ENCODE results near the gene TRIM40. TPM values are rescaled to one million over a fixed set of nuclear protein-coding genes. Genes with fewer than 3 reads are reported as not detected.

TRIM40 gene
- total RNA-seq, 4 donors from 2014 or later, result not detected

DNA sequence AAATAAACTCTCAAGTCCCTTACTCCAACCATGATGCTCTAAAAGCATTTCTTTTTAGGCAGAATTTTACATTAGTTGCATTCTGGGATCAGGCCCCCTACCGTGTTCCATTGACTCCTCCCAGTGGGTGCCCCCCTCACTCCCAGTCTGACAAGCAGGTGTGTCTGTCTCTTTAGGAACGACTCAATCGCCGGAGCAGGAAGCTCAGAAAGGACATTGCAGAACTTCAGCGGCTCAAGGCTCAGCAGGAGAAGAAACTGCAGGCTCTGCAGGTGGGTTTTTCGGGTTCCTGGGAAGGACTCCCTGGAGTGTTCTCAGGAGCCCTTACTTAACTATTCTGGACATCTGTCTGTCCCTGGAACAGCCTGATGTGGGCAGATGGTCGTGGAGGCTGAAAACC, 9.9 kb downstream of the TRIM40 start:
- intact Hi-C loops (cut with DNase I; ENCODE audit: low total_unique reads) (no loop called here), in situ Hi-C loops (cut with MboI; ENCODE audit: low sequenced_read_pairs in 4 of 4) (no loop called here)
- H3K4me3 ChIP-seq, result no peak overlapping the region
- DNase-seq, result no peak
- no peak for TF ChIP-seq CTCF (IDR thresholded peaks at IDR 0.05 in 4 of 5, conservative IDR thresholded peaks at IDR 0.05 in 1 of 5)
- no peak for TF ChIP-seq POLR2A (IDR thresholded peaks at IDR 0.05)
- no peak for ATAC-seq
- H3K9me3 ChIP-seq, result no peaks in the 10 kb centered on the region
- no peaks in the 10 kb centered on the region for H3K4me1 ChIP-seq
- peaks cover 0 to 11% (median 2%) of the 10 kb centered on the region in 3 donors for H3K27me3 ChIP-seq
- H3K36me3 ChIP-seq, result no peaks in the 10 kb centered on the region
- no peak overlapping the region for H3K27ac ChIP-seq

GRCh38 chr6:30147096-30147495, 11.2 kb downstream of the TRIM40 start:
- in situ Hi-C loops (cut with MboI; ENCODE audit: low sequenced_read_pairs in 4 of 4) (no loop called here), intact Hi-C loops (cut with DNase I; ENCODE audit: low total_unique reads) (no loop called here)
- Histone ChIP-seq H3K4me3 (no peak overlapping the region), H3K27me3 (peaks cover 0 to 11% (median 2%) of the 10 kb centered on the region in 3 donors), H3K4me1 (no peaks in the 10 kb centered on the region), H3K36me3 (no peaks in the 10 kb centered on the region), H3K27ac (no peak overlapping the region), H3K9me3 (no peaks in the 10 kb centered on the region)
- DNase-seq (no peak), ATAC-seq (no peak)
- TF ChIP-seq CTCF (IDR thresholded peaks at IDR 0.05 in 4 of 5, conservative IDR thresholded peaks at IDR 0.05 in 1 of 5), result no peak
- TF ChIP-seq POLR2A (IDR thresholded peaks at IDR 0.05), result no peak

DNA sequence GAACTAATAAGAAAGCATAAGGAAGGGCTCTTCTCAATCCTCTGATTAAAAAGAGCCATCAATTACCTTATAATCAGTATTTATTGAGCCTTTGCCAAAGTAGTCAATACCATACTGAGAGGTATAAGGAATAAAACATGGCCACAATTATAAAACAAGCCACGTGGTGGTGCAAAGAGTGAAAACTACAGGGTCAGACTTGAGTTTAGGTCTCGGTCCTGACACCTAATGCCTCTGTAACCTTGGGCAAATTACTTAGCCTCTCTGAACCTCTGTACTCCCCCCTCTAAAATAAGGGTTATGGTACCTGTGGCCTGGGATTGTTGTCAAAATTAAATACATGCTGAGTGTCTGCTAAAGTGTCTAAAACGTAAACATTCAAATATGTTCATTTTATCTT, 13.3 kb downstream of the TRIM40 start:
- in situ Hi-C loops (cut with MboI; ENCODE audit: low sequenced_read_pairs in 4 of 4) (no loop called here), intact Hi-C loops (cut with DNase I; ENCODE audit: low total_unique reads) (no loop called here)
- no peak overlapping the region for H3K4me3 ChIP-seq
- no peaks in the 10 kb centered on the region for H3K4me1 ChIP-seq
- TF ChIP-seq POLR2A (IDR thresholded peaks at IDR 0.05) (no peak), CTCF (IDR thresholded peaks at IDR 0.05 in 4 of 5, conservative IDR thresholded peaks at IDR 0.05 in 1 of 5) (no peak)
- H3K27me3 ChIP-seq, result peaks cover 0 to 11% (median 0%) of the 10 kb centered on the region in 3 donors
- H3K36me3 ChIP-seq, result no peaks in the 10 kb centered on the region
- no peak overlapping the region for H3K27ac ChIP-seq
- ATAC-seq, result no peak
- no peak for DNase-seq
- H3K9me3 ChIP-seq, result no peaks in the 10 kb centered on the region

DNA sequence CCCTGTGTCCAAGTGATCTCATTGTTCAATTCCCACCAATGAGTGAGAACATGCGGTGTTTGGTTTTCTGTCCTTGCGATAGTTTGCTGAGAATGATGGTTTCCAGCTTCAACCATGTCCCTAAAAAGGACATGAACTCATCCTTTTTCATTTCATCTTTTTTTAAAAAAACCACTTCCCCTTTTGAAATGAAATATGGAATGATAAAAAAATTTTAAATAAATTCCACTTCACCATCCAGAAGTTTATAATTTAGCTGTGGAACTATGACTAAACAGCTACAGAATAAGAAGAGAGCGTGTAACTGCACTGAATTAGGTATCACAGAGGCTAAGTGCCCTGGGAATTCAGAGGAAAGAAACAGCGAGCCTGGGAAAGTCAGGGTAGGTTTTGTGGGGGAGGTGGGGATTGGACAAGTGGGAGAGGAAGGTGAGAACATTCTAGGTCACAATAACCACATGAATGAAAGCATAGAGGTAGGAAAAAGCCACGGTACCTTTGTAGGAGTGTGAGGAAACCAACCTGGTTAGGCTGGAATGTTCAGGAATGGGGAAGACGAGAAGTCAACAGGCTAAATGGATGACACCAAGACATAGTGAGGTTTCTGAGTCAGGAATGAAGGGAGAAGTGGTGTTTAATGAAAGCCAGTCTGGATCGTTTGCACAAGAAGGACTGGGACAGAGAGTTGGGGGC, 14.1 kb downstream of the TRIM40 start:
- TF ChIP-seq POLR2A (IDR thresholded peaks at IDR 0.05) (no peak), CTCF (IDR thresholded peaks at IDR 0.05 in 4 of 5, conservative IDR thresholded peaks at IDR 0.05 in 1 of 5) (no peak)
- Histone ChIP-seq H3K9me3 (no peaks in the 10 kb centered on the region), H3K4me1 (no peaks in the 10 kb centered on the region), H3K4me3 (no peak overlapping the region), H3K27me3 (peaks cover 0 to 15% (median 0%) of the 10 kb centered on the region in 3 donors), H3K27ac (no peak overlapping the region), H3K36me3 (no peaks in the 10 kb centered on the region)
- in situ Hi-C loops (cut with MboI; ENCODE audit: low sequenced_read_pairs in 4 of 4), result loop anchor here in 1 of 4 donors (25.0 kb wide), 1 partner anchor 313 kb away; the partner anchor contains the start of gene HLA-G
- DNase-seq, result no peak
- no peak for ATAC-seq
- intact Hi-C loops (cut with DNase I; ENCODE audit: low total_unique reads), result no loop called here
